GM13977 (cell line): Measurements from ENCODE around the gene TNNI3.
A peak's percentile ranks its signal among the peaks of the same experiment; 100 is the strongest.

Experiments used
- DNase-seq: peaks from one replicate; pipeline ENCODE4 v3.0.0; 2012; ENCODE audit warnings: low spot score
- CTCF ChIP-seq: IDR thresholded peaks from 2 replicates; pipeline ENCODE4 v1.5.1; 2012; ENCODE audit warnings: mild to moderate bottlenecking, control low read depth; ENCODE audit not compliant: insufficient read depth; ENCODE audit errors: extremely low read depth, missing control alignments
- in situ Hi-C: fragments of 300-500 bp; cut with MboI; formaldehyde crosslinking; loops from one replicate; pipeline ENCODE4 v1.12.0; 2022; ENCODE audit warnings: low sequenced_read_pairs, low pct_unique_long_range_greater_than_20kb, mixed read lengths, inconsistent platforms; ENCODE audit not compliant: unreplicated experiment

The TNNI3 gene

GRCh38 chr19:55153652-55154264 lies 3.8 kb downstream of the TNNI3 start:
- in situ Hi-C loops, result no loop called here

GRCh38 chr19:55152017-55152416 lies 5.5 kb downstream of the TNNI3 start:
- DNase-seq, result no peak
- TF ChIP-seq CTCF, result no peak
- in situ Hi-C loops, result no loop called here

More at GRCh38 chr19:55153652-55154264, 3.8 kb downstream of the TNNI3 start:
- no peak for DNase-seq
- TF ChIP-seq CTCF, result no peak

- TF ChIP-seq CTCF, result no peak
- no peak for DNase-seq
- in situ Hi-C loops, result no loop called here
Observed at GRCh38 chr19:55149078-55150003, 8.2 kb downstream of the TNNI3 start, which contains the start of gene TNNT1. Gene TNNT1, minus strand, starts transcription at chr19:55149206. Its CDS starts 2,049 bp downstream, at chr19:55147157.

GRCh38 chr19:55147545-55148251 lies 9.8 kb downstream of the TNNI3 start:
- no peak for DNase-seq
- in situ Hi-C loops, result no loop called here
- no peak for TF ChIP-seq CTCF

- no peak for DNase-seq
- in situ Hi-C loops, result no loop called here
- no peak for TF ChIP-seq CTCF
Observed at GRCh38 chr19:55146705-55147273, 10.7 kb downstream of the TNNI3 start.

GRCh38 chr19:55146078-55146704 lies 11.3 kb downstream of the TNNI3 start:
- in situ Hi-C loops, result no loop called here
- peak; percentile 61 for TF ChIP-seq CTCF
- peak; percentile 76 for DNase-seq
